ENCODE data around the gene MAN1C1. TPM values are rescaled to one million over a fixed set of nuclear protein-coding genes. Genes with fewer than 3 reads are reported as not detected.

Gene MAN1C1
- total RNA-seq, 4 donors from 2014 or later = 11.0 to 20.9 (median 15.9) TPM

GRCh38 chr1:25626018-25626417 is 9.4 kb downstream of the MAN1C1 start:
- TF ChIP-seq CTCF (IDR thresholded peaks at IDR 0.05; ENCODE audit: low read depth) = no peak

GRCh38 chr1:25628741-25629421 is 12.3 kb downstream of the MAN1C1 start:
- TF ChIP-seq CTCF (IDR thresholded peaks at IDR 0.05; ENCODE audit: low read depth) = no peak

- TF ChIP-seq CTCF (IDR thresholded peaks at IDR 0.05; ENCODE audit: low read depth) = no peak
These were observed 13.2 kb downstream of the MAN1C1 start for GRCh38 chr1:25629836-25630235.

GRCh38 chr1:25631750-25632485 is 15.3 kb downstream of the MAN1C1 start:
- no peak for TF ChIP-seq CTCF (IDR thresholded peaks at IDR 0.05; ENCODE audit: low read depth)

- no peak for TF ChIP-seq CTCF (IDR thresholded peaks at IDR 0.05; ENCODE audit: low read depth)
These were observed 17.5 kb downstream of the MAN1C1 start for GRCh38 chr1:25634066-25634465.

GRCh38 chr1:25634896-25635295 is 18.3 kb downstream of the MAN1C1 start:
- TF ChIP-seq CTCF (IDR thresholded peaks at IDR 0.05; ENCODE audit: low read depth) = no peak

GRCh38 chr1:25640646-25641328 is 24.2 kb downstream of the MAN1C1 start:
- TF ChIP-seq CTCF (IDR thresholded peaks at IDR 0.05; ENCODE audit: low read depth) = no peak

Measured in subcutaneous adipose tissue (tissue), 4 donors.